DMS 273 treated with DMSO at 0.1 percent for 48 hours (cell line): ENCODE results near the gene ASB3.
"Not testable (repeated sequence)": the region's sequence is repeated elsewhere in the genome, so short reads cannot be mapped to it uniquely, and the experiment has no call there.

Experiments used
- DNase-seq: peaks from one replicate; lab custom pipeline; 2025; lab: John Stamatoyannopoulos, UW

Gene ASB3

GRCh38 chr2:53729143-53729762 lies 57.5 kb downstream of the ASB3 start:
- DNase-seq, result no peak

- no peak for DNase-seq
Observed at GRCh38 chr2:53727921-53728320, 58.8 kb downstream of the ASB3 start.

GRCh38 chr2:53725662-53726061 lies 61.1 kb downstream of the ASB3 start:
- DNase-seq, result no peak

- no peak for DNase-seq
Observed at GRCh38 chr2:53724536-53724935, 62.2 kb downstream of the ASB3 start.

GRCh38 chr2:53720944-53721343 lies 65.8 kb downstream of the ASB3 start:
- not testable (repeated sequence) for DNase-seq

- DNase-seq, result no peak
Observed at GRCh38 chr2:53715568-53715967, 71.2 kb downstream of the ASB3 start.

- DNase-seq, result no peak
Observed at GRCh38 chr2:53711271-53711780, 75.4 kb downstream of the ASB3 start.

GRCh38 chr2:53708988-53709387 lies 77.8 kb downstream of the ASB3 start:
- no peak for DNase-seq

GRCh38 chr2:53701221-53701620 lies 85.5 kb downstream of the ASB3 start:
- no peak for DNase-seq

GRCh38 chr2:53697686-53698085 lies 89.1 kb downstream of the ASB3 start:
- DNase-seq, result no peak

GRCh38 chr2:53697092-53697491 lies 89.7 kb downstream of the ASB3 start:
- DNase-seq, result no peak

- DNase-seq, result no peak
Observed at GRCh38 chr2:53695575-53695974, 91.2 kb downstream of the ASB3 start.

GRCh38 chr2:53694096-53694771 lies 92.5 kb downstream of the ASB3 start:
- no peak for DNase-seq

- DNase-seq, result no peak
Observed at GRCh38 chr2:53690876-53691275, 95.9 kb downstream of the ASB3 start.

- DNase-seq, result no peak
Observed at GRCh38 chr2:53672881-53673522, 113.8 kb downstream of the ASB3 start.

- DNase-seq, result no peak
Observed at GRCh38 chr2:53670331-53670730, 116.4 kb downstream of the ASB3 start.

- no peak for DNase-seq
Observed at GRCh38 chr2:53668624-53669026, 118.1 kb downstream of the ASB3 start.

- not testable (repeated sequence) for DNase-seq
Observed at GRCh38 chr2:53667130-53667529, 119.6 kb downstream of the ASB3 start.

- no peak for DNase-seq
Observed at GRCh38 chr2:53660886-53661285, 125.9 kb downstream of the ASB3 start.

GRCh38 chr2:53658474-53658873 lies 128.3 kb downstream of the ASB3 start:
- not testable (repeated sequence) for DNase-seq

GRCh38 chr2:53655256-53655655 lies 131.5 kb downstream of the ASB3 start:
- DNase-seq, result no peak

- no peak for DNase-seq
Observed at GRCh38 chr2:53654396-53654795, 132.4 kb downstream of the ASB3 start.

GRCh38 chr2:53652131-53652530 lies 134.6 kb downstream of the ASB3 start:
- no peak for DNase-seq
